Measurements from ENCODE around the gene MRPL3.

GRCh38 chr3:131494706-131495105 lies 8.1 kb downstream of the MRPL3 start:
- TF ChIP-seq CTCF (IDR thresholded peaks at IDR 0.05 in 2 of 3, conservative IDR thresholded peaks at IDR 0.05 in 1 of 3; ENCODE audit: borderline replicate concordance in 1 of 3, insufficient read depth in 1 of 3, low read depth in 2 of 3, low read length in 2 of 3): no peak
- TF ChIP-seq, protein P1, sequence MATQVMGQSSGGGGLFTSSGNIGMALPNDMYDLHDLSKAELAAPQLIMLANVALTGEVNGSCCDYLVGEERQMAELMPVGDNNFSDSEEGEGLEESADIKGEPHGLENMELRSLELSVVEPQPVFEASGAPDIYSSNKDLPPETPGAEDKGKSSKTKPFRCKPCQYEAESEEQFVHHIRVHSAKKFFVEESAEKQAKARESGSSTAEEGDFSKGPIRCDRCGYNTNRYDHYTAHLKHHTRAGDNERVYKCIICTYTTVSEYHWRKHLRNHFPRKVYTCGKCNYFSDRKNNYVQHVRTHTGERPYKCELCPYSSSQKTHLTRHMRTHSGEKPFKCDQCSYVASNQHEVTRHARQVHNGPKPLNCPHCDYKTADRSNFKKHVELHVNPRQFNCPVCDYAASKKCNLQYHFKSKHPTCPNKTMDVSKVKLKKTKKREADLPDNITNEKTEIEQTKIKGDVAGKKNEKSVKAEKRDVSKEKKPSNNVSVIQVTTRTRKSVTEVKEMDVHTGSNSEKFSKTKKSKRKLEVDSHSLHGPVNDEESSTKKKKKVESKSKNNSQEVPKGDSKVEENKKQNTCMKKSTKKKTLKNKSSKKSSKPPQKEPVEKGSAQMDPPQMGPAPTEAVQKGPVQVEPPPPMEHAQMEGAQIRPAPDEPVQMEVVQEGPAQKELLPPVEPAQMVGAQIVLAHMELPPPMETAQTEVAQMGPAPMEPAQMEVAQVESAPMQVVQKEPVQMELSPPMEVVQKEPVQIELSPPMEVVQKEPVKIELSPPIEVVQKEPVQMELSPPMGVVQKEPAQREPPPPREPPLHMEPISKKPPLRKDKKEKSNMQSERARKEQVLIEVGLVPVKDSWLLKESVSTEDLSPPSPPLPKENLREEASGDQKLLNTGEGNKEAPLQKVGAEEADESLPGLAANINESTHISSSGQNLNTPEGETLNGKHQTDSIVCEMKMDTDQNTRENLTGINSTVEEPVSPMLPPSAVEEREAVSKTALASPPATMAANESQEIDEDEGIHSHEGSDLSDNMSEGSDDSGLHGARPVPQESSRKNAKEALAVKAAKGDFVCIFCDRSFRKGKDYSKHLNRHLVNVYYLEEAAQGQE (IDR thresholded peaks at IDR 0.05; ENCODE audit: low read depth): no peak
- TF ChIP-seq FOSL1 (IDR thresholded peaks at IDR 0.05; ENCODE audit: low read depth): no peak
- TF ChIP-seq POLR2A (IDR thresholded peaks at IDR 0.05; ENCODE audit: borderline replicate concordance, extremely low read depth, insufficient read depth, insufficient read length): no peak
- TF ChIP-seq RAD21 (IDR thresholded peaks at IDR 0.05; ENCODE audit: low read depth): no peak
- TF ChIP-seq ZNF274 (IDR thresholded peaks at IDR 0.05; ENCODE audit: low read depth, low read length): no peak
- TF ChIP-seq EZH2phosphoT487 (IDR thresholded peaks at IDR 0.05; ENCODE audit: borderline replicate concordance): no peak
- no peak for TF ChIP-seq ATF3 (IDR thresholded peaks at IDR 0.05)
- TF ChIP-seq TCF7L2 (IDR thresholded peaks at IDR 0.05; ENCODE audit: borderline replicate concordance, extremely low read depth, insufficient read depth, insufficient read length): no peak
- no peak for TF ChIP-seq CEBPB (IDR thresholded peaks at IDR 0.05; ENCODE audit: low read depth)
- no peak for TF ChIP-seq POLR2AphosphoS5 (IDR thresholded peaks at IDR 0.05; ENCODE audit: low read depth, low read length)
- TF ChIP-seq MAX (IDR thresholded peaks at IDR 0.05): no peak

Measured in HCT116 (cell line).